VCaP (cell line): ENCODE results near the gene LHCGR.

Experiments
- H3K27ac ChIP-seq: fragments of 450-650 bp; 2 replicates; pipeline ENCODE4 v1.5.1; 2017
- TF ChIP-seq, protein P1 (sequence below): fragments of 450-650 bp; conservative IDR thresholded peaks from 2 replicates; pipeline ENCODE4 v1.5.1; 2017; ENCODE audit warnings: mild to moderate bottlenecking, moderate library complexity

Gene LHCGR

DNA sequence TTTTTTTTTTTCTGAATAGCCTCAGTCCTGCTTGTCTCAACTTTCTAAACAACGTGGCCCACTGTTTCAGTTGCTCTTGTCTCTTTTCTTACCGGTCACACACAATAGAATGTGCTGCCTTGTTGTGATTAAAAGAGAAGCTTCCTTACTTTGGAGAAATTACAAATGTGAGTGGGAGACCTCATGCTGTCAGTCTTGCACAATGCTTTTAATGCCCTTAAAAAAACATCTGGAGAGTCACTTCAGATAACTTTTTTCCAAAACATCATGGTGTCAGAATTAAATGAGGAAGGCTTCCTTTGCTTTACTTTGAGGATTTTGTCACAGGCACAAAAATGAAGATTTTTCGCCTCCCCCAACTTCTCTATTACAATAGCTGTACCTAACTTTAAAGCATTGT lies 37.7 kb downstream of the LHCGR start:
- H3K27ac ChIP-seq: no peak overlapping the region
- TF ChIP-seq, protein P1, sequence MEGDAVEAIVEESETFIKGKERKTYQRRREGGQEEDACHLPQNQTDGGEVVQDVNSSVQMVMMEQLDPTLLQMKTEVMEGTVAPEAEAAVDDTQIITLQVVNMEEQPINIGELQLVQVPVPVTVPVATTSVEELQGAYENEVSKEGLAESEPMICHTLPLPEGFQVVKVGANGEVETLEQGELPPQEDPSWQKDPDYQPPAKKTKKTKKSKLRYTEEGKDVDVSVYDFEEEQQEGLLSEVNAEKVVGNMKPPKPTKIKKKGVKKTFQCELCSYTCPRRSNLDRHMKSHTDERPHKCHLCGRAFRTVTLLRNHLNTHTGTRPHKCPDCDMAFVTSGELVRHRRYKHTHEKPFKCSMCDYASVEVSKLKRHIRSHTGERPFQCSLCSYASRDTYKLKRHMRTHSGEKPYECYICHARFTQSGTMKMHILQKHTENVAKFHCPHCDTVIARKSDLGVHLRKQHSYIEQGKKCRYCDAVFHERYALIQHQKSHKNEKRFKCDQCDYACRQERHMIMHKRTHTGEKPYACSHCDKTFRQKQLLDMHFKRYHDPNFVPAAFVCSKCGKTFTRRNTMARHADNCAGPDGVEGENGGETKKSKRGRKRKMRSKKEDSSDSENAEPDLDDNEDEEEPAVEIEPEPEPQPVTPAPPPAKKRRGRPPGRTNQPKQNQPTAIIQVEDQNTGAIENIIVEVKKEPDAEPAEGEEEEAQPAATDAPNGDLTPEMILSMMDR: no peak

DNA sequence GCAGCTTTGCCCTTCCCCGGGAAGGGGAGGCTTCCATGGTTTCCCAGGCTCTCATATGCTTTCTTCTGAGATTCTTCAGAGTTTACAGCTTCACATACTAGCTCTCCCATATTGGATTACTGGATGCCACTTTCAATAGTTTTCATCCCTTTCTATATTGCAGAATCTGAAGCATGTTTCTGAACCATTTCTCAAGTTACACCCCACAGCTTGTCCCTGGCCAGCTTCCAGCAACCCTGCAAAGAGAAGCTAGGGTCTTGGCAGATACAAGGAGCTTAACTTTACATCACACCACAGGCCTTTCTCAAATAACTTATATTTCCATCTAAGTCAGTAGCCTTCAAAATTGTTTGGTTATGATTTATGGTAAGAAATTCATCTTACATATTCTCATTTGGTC lies 39.6 kb downstream of the LHCGR start:
- TF ChIP-seq, protein P1: no peak
- no peak overlapping the region for H3K27ac ChIP-seq

- TF ChIP-seq, protein P1: no peak
- H3K27ac ChIP-seq: no peak overlapping the region
Measured at GRCh38 chr2:48715042-48715899, 40.3 kb downstream of the LHCGR start.

DNA sequence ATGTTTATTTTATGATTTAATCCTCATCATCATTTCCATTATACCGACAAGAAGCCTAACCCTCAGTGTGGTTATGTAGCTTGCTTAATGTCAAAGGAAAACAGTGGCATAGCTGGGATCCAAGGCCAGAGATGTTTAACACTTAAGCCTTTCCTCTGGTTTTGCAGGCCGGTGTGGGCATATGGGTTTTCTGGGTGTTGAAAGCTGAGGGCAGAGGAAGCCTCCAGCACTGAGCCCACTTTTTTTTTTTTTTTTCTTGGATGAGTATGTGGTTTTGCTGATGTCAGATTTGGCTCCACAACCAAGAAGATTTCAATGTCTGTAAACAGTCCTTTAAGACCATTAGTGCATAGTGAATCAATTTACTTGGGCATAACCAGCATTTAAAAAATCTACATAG lies 41.3 kb downstream of the LHCGR start:
- H3K27ac ChIP-seq: no peak overlapping the region
- TF ChIP-seq, protein P1: no peak

GRCh38 chr2:48713647-48714046 lies 41.9 kb downstream of the LHCGR start:
- H3K27ac ChIP-seq: no peak overlapping the region
- TF ChIP-seq, protein P1: no peak

- TF ChIP-seq, protein P1: no peak
- no peak overlapping the region for H3K27ac ChIP-seq
Measured at GRCh38 chr2:48712151-48712550, 43.4 kb downstream of the LHCGR start.

- TF ChIP-seq, protein P1: no peak
- H3K27ac ChIP-seq: no peak overlapping the region
Measured at GRCh38 chr2:48711343-48711742, 44.2 kb downstream of the LHCGR start.
